Keratinocyte (primary cell): ENCODE results near the gene SLC25A25. TPM values are rescaled to one million over a fixed set of nuclear protein-coding genes. Genes with fewer than 3 reads are reported as not detected.

Experiments used
- DNase-seq: peaks from one replicate; pipeline ENCODE4 v3.0.0-alpha.2; 2011; ENCODE audit warnings: low read depth, missing footprints, low spot score
- FAIRE-seq: peaks from 2 replicates; lab custom pipeline; 2011; peaks lifted over from hg19 to GRCh38; lab: Jason Lieb, UNC
- H2AFZ ChIP-seq: 2 replicates; pipeline ENCODE4 v1.6.0; 2012; ENCODE audit warnings: low read length, control low read depth, inconsistent platforms; ENCODE audit not compliant: control insufficient read depth
- H3K27ac ChIP-seq: 2 replicates; pipeline ENCODE4 v1.5.1; 2011; ENCODE audit warnings: low read length; ENCODE audit not compliant: control insufficient read depth, insufficient read depth
- H3K27me3 ChIP-seq: 3 replicates; pipeline ENCODE4 v1.6.0; 2011; ENCODE audit warnings: low read length; ENCODE audit not compliant: control insufficient read depth, insufficient read depth; ENCODE audit errors: extremely low read depth
- H3K36me3 ChIP-seq, 2 experiments: 2 replicates in 1 of 2; 3 replicates in 1 of 2; pipeline ENCODE4 v1.5.1; 2011; ENCODE audit warnings: low read length in 2 of 2, mild to moderate bottlenecking in 1 of 2; ENCODE audit not compliant: control insufficient read depth in 2 of 2, insufficient read depth in 2 of 2; ENCODE audit errors: extremely low read depth in 1 of 2
- H3K4me1 ChIP-seq: 3 replicates; pipeline ENCODE4 v1.5.1; 2011; ENCODE audit warnings: low read length; ENCODE audit not compliant: control insufficient read depth, insufficient read depth; ENCODE audit errors: extremely low read depth
- H3K4me2 ChIP-seq: 3 replicates; pipeline ENCODE4 v1.6.0; 2011; ENCODE audit warnings: low read depth, low read length; ENCODE audit not compliant: control insufficient read depth, insufficient read depth; ENCODE audit errors: extremely low read depth
- H3K4me3 ChIP-seq, 3 experiments: fragments of 200-600 bp in 1 of 3; sonication (generic) in 1 of 3; 2 replicates in 2 of 3; 3 replicates in 1 of 3; pipeline ENCODE4 v1.5.1; 2011 to 2016; ENCODE audit warnings: low read length in 3 of 3, mild to moderate bottlenecking in 3 of 3, control low read depth in 2 of 3, inconsistent platforms in 1 of 3, low read depth in 1 of 3, mixed read lengths in 1 of 3, mixed run types in 1 of 3, moderate library complexity in 1 of 3; ENCODE audit not compliant: control insufficient read depth in 2 of 3, insufficient read depth in 2 of 3; ENCODE audit errors: extremely low read depth in 1 of 3
- H3K79me2 ChIP-seq: 2 replicates; pipeline ENCODE4 v1.6.0; 2012; ENCODE audit warnings: low read length; ENCODE audit not compliant: control insufficient read depth, insufficient read depth
- H3K9ac ChIP-seq: 3 replicates; pipeline ENCODE4 v1.6.0; 2011; ENCODE audit warnings: low read length; ENCODE audit not compliant: control insufficient read depth, insufficient read depth; ENCODE audit errors: extremely low read depth
- H3K9me1 ChIP-seq: 3 replicates; pipeline ENCODE4 v1.6.0; 2011; ENCODE audit warnings: low read length; ENCODE audit not compliant: control insufficient read depth, insufficient read depth; ENCODE audit errors: extremely low read depth
- H3K9me3 ChIP-seq: 2 replicates; pipeline ENCODE4 v1.5.1; 2012; ENCODE audit warnings: low read depth, low read length; ENCODE audit not compliant: control insufficient read depth
- H4K20me1 ChIP-seq: 3 replicates; pipeline ENCODE4 v1.6.0; 2011; ENCODE audit warnings: low read length; ENCODE audit not compliant: control insufficient read depth, insufficient read depth; ENCODE audit errors: extremely low read depth
- CTCF ChIP-seq, 3 experiments: IDR thresholded peaks in 1 of 3; conservative IDR thresholded peaks in 1 of 3; optimal IDR thresholded peaks in 1 of 3; 2 replicates in 2 of 3; 3 replicates in 1 of 3; pipeline versions ENCODE3 to v1.5.1; 2011; ENCODE audit warnings: low read length in 3 of 3, mild to moderate bottlenecking in 3 of 3, moderate library complexity in 2 of 3, control low read depth in 1 of 3, inconsistent platforms in 1 of 3; ENCODE audit not compliant: insufficient read depth in 2 of 3; ENCODE audit errors: extremely low read depth in 1 of 3
- EZH2 ChIP-seq: IDR thresholded peaks from one replicate; pipeline ENCODE4 v1.6.1; 2012; ENCODE audit warnings: inconsistent platforms, mild to moderate bottlenecking, low read length, moderate library complexity
- dilution Hi-C: fragments of 300-500 bp; cut with MboI; formaldehyde crosslinking; loops from one replicate; pipeline ENCODE4 v1.7.0; 2020; ENCODE audit warnings: low sequenced_read_pairs; ENCODE audit not compliant: extremely low pct_ligation_motif_present
- polyA plus RNA-seq, 5 experiments: library from polyadenylated mRNA; depleted of rRNA in 3 of 5; stranded (reverse) in 3 of 5; stranded (forward) in 1 of 5; unstranded in 1 of 5; fragments of >200 nt; gene quantifications; 1 replicate in 1 of 5; 2 replicates in 3 of 5; 3 replicates in 1 of 5; pipeline versions ENCODE4 v1.2.1 to v1.2.3, GENCODE V29; 2011 to 2012; ENCODE audit warnings: missing spikeins in 2 of 5, low read depth in 1 of 5, low replicate concordance in 1 of 5

The SLC25A25 gene
- polyA plus RNA-seq, 1 donor (not counting 4 experiments of a cell fraction or from before 2014, with no cell fraction given), result 6.5 TPM

DNA sequence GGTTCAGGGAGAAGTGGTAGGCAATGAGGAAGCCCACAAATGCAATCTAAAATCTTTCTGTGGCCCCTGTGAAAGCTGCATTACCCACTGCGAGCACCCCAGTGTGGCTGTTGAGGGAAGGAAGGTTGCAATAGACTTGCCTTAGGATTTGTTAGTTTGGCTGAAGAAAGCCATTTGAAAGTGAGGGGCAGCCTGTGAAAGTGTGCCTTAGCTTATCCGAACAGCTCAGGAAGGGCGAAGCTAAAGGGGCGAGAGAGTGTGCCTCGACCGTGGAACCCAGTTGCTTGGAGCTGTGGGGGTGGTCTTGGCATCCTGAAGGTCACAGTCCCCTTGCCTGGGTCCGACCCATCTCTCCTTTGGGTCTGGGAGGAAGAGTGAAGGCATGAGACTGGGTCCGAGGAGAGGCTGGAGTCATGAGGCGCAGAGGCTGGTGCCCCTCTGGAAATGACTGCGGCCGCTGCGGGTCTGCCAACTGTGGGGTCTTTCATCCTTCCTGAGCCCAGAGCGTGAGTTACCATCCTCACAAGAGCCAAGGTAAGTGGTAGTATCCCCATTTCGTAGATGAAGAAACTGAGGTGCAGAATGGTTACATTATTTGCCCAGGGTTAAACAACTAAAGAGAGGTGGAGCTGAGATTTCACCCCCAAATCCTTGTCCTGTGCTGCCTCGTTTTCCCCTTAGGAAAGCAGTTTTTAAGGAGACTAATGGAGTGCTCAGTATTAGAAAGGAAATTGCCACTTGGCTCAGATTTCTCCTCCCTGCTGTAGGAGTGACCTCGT lies 24.4 kb downstream of the SLC25A25 start:
- Histone ChIP-seq H3K36me3 (peaks cover 0 to 2% of the 10 kb centered on the region in 2 experiments), H3K27me3 (no peaks in the 10 kb centered on the region), H3K4me3 (no peak overlapping the region), H3K9ac (no peak overlapping the region), H3K27ac (no peak overlapping the region), H3K9me3 (no peaks in the 10 kb centered on the region), H3K9me1 (no peaks in the 10 kb centered on the region), H3K4me1 (peaks cover 16% of the 10 kb centered on the region), H3K79me2 (peaks cover 12% of the 10 kb centered on the region), H4K20me1 (peaks cover 5% of the 10 kb centered on the region), H2AFZ (no peak overlapping the region), H3K4me2 (no peak overlapping the region)
- TF ChIP-seq CTCF (optimal IDR thresholded peaks at IDR 0.05 in 1 of 3, IDR thresholded peaks at IDR 0.05 in 1 of 3, conservative IDR thresholded peaks at IDR 0.05 in 1 of 3; ENCODE audit: extremely low read depth in 1 of 3, insufficient read depth in 2 of 3, low read length in 3 of 3) (no peak), EZH2 (no peak)
- no peak for FAIRE-seq
- no peak for DNase-seq
- dilution Hi-C loops, result no loop called here

GRCh38 chr9:128093011-128093410 lies 25.0 kb downstream of the SLC25A25 start:
- Histone ChIP-seq H3K4me1 (peaks cover 22% of the 10 kb centered on the region), H3K4me2 (no peak overlapping the region), H3K79me2 (peaks cover 15% of the 10 kb centered on the region), H3K27me3 (no peaks in the 10 kb centered on the region), H3K4me3 (no peak overlapping the region), H2AFZ (no peak overlapping the region), H3K36me3 (peaks cover 0 to 2% of the 10 kb centered on the region in 2 experiments), H3K9me1 (no peaks in the 10 kb centered on the region), H3K27ac (no peak overlapping the region), H3K9ac (no peak overlapping the region), H4K20me1 (peaks cover 5% of the 10 kb centered on the region), H3K9me3 (no peaks in the 10 kb centered on the region)
- dilution Hi-C loops, result no loop called here
- TF ChIP-seq CTCF (optimal IDR thresholded peaks at IDR 0.05 in 1 of 3, IDR thresholded peaks at IDR 0.05 in 1 of 3, conservative IDR thresholded peaks at IDR 0.05 in 1 of 3; ENCODE audit: extremely low read depth in 1 of 3, insufficient read depth in 2 of 3, low read length in 3 of 3) (no peak), EZH2 (no peak)
- DNase-seq, result no peak
- no peak for FAIRE-seq
